HG02938 (cell line): ENCODE data around the gene IFNK.

Experiments used
- ATAC-seq: cut with Tn5 transposase; IDR thresholded peaks from one replicate; pipeline ENCODE4 v1.9.1; 2021; ENCODE audit warnings: mild to moderate bottlenecking, moderate library complexity; ENCODE audit not compliant: unreplicated experiment

The IFNK gene

GRCh38 chr9:27510780-27511179 is 13.3 kb upstream of the IFNK start:
- ATAC-seq = no peak

- no peak for ATAC-seq
Measured at GRCh38 chr9:27511771-27512170, 12.3 kb upstream of the IFNK start.

DNA sequence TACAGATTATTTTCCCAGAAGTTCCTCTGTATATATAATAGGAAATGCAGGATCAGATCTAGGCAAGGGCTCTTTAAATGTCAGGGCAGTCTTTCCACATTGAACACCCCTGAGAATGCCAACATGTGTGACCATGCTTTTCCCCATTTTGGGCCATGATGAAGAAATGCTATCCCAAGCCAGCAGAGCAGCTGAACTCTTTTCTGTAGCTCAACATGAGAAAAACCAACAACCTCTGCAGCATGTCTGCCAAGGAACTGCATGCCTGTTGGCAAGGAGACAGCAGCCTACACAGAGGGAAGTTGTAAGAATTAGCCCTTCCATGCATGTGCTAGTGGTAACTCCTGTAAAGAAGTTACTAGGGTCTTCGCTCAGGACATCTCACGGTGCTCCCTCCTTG is 9.5 kb upstream of the IFNK start:
- no peak for ATAC-seq

DNA sequence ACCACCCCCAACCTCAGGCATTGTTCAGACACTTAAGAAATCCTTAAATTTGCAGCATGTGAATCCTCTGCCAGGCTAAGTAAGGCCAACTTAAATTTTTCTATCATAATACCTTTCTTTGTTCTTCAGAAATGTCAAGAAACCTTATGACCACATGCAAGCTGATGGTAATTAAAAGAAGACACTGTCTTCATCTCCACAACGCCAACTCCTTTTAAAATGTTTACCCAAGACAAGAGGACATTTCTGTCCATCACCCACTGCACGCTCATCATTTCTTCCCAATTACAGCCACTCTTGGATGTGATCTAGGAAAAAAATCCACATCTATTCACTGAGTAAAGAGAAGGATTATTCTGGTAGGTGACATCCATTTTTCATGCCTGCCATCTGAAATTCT is 6.1 kb upstream of the IFNK start:
- ATAC-seq = no peak

- ATAC-seq = no peak
Measured at GRCh38 chr9:27518809-27519208, 5.3 kb upstream of the IFNK start.

- no peak for ATAC-seq
Measured at GRCh38 chr9:27519466-27520465, 4.3 kb upstream of the IFNK start.

DNA sequence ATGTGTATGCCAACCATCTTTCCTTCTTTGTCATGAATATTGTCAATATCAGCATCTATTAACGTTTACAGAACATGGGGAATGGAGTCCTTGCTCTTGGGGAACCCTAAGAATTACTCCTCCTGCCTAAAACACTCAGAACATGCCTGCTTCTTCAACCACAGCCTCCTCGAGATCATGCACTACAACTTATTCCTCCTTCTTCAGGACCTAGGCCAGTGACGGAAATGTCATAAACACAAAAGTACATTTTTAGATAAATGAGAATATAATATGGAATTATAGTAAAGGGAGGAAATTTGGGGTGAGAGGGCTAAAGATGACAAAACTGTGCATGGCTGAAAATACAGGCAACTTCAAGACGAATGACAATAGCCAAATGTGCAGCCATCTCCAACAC is 3.1 kb upstream of the IFNK start:
- ATAC-seq = no peak

DNA sequence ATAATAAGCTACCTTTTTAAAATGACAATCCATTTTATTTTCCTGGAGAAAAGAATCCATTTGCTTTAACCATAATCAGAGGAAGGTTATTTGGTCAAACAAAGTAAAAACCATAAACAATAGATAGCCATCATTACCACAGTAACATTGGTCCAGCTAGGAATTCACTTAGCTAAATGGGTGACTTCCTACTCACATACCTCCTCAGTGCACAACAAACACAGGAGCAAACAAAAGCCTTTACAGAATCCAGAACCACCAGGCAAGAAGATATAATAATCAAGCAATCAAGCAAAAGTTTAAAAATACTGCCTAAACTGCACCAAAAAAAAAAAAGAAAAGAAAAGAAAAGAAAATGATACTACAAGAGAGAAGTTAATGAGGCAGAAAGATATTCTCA is 949 bp upstream of the IFNK start:
- no peak for ATAC-seq

- no peak for ATAC-seq
Measured at GRCh38 chr9:27527702-27528075, 3.6 kb downstream of the IFNK start.

DNA sequence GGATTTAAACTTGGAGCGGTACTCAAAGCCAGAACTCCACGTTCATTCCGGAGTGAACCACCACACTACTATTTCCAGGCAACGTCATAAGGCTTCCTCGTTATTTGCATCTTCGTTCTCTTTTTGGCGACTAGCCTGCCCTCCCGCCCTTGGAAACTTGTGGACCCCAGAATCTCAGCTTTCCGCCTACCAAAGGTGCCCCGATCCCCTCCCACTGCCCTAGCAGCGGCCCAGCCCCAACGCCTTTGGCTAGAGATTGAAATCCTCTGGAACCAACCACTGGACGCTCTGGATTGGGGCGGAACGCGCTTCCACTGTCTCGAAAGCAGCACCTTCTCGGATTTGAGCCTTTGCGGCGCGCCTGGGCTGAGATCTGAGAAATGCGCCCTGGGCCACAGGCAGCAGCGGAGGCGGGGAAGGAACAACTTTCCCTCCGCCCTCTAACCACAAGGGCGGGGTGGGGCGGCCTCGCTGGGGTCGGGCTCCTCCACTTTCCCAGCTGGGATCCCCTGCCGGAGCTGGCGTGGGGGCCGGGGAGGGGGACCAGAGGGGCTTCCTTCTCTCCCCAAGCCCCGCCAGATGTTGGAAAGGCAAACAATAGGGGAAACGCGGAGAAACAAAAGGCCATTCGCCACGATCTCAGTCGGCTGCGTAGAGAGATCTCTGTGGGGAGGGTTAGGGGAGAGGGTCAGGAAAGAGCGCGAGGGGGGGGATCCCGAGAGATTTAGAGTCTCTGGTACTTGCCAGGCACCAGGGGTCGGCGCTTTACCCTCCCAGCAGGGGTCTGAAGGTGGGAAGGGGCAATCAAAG is 4.2 kb downstream of the IFNK start:
- peak; percentile 33 for ATAC-seq

GRCh38 chr9:27528886-27529315 is 4.8 kb downstream of the IFNK start:
- ATAC-seq = peak; percentile 38

- ATAC-seq = peak; percentile 73
Measured at GRCh38 chr9:27529316-27530278, 5.5 kb downstream of the IFNK start, which contains the start of gene MOB3B. MOB3B (minus strand) TSS chr9:27529814; CDS start chr9:27455550, 74,264 bp downstream.

DNA sequence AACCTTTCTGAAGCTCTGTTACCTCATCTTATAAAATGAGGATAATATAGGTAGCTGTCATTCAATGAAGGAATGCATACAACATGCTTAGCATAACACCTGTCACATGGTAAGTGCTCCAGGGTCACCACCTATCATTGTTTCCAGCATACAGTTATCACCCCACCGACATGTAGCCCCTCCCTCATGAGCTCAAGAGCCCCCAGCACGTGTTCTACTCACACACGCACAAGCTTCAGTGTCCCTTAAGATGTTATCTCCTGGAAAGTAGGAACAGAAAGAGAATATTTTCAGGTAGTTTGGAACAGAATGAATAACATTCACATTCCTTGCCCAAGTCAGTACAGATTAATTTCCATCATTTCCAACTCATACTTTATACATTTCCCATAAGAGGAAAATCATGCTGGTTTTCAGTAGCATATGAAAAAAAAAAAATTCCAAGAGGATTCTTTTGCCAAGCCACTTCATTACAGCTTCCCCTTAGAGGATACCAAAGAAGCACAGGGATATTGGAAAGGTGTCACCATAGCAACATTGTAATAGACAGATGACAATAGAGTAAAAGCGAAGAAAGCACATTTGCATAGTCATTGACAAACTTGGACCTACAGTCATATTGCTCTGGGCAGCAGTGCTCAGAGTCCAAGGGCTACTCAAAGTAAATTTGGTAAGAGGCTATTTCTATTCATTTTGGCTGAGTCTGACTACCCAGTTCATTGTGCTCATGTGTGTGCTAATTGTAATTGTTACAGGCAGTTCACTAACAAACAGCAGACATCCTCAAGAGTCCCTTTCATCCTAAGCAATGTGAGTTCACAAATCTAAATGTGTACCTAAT is 7.0 kb downstream of the IFNK start:
- no peak for ATAC-seq

- no peak for ATAC-seq
Measured at GRCh38 chr9:27532046-27532445, 8.0 kb downstream of the IFNK start.

GRCh38 chr9:27533311-27533710 is 9.2 kb downstream of the IFNK start:
- ATAC-seq = no peak

- no peak for ATAC-seq
Measured at GRCh38 chr9:27534131-27534530, 10.0 kb downstream of the IFNK start.

GRCh38 chr9:27534658-27535209 is 10.6 kb downstream of the IFNK start:
- no peak for ATAC-seq

DNA sequence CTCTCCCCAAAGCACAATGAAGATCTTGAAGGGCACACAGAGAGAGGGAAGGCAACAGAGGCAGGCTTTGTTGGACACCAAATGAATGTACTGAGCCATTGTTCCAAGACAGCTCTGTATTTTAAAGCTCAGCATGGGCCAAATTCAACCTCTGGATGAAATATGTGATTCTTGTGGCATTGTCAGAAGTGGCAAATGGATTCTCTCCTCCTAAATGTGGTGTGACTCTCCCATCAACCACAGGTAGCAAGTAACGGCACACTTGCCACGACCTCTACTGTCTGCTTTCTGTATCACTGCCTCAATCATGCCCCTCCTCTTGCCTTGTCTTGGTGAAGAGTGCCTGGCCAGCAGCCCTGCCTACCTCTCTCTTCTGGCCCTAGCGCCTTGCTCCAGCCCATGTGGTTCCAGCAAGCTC is 11.6 kb downstream of the IFNK start:
- peak; percentile 44 for ATAC-seq

DNA sequence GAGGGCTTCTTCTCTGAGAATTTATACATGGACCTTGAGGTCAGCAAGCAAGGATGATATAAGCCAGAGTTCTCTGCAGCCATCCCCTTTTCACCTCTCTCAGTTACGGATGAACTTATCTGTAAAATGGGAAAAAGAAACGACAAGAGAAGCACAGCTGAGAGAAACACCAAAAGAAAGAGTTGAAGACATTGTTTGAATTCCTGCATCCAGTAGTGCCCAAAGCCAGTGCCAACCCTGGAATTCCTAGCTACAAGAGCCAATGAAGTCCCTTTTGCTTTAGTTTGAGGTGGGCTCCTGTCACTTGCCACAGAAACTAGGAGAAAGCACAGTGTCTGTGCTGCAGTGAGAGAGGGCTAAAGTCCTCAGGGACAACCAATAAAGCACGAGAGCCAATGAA is 12.1 kb downstream of the IFNK start:
- ATAC-seq = no peak
